Breast epithelium (tissue), 4 donors: ENCODE results near the gene CSTB. TPM values are rescaled to one million over a fixed set of nuclear protein-coding genes. Genes with fewer than 3 reads are reported as not detected.

ENCODE experiments used
- DNase-seq, 2 donors: peaks; one replicate each; pipeline ENCODE4 v3.0.0-alpha.2; 2019; ENCODE audit warnings: low spot score in 2 of 2
- H3K27ac ChIP-seq, 2 donors: fragments of 200-600 bp; sonication (generic) in 1 of 2; one replicate each; pipeline ENCODE4 v1.5.1; 2016 to 2019; ENCODE audit warnings: mild to moderate bottlenecking in 1 of 2
- H3K27me3 ChIP-seq, 2 donors: fragments of 200-600 bp; sonication (generic) in 1 of 2; one replicate each; pipeline versions ENCODE4 v1.5.1 to v1.6.0; 2017 to 2019; ENCODE audit warnings: control low read depth in 1 of 2, mild to moderate bottlenecking in 1 of 2
- H3K36me3 ChIP-seq: fragments of 200-600 bp; one replicate; pipeline ENCODE4 v1.5.1; 2019
- H3K4me1 ChIP-seq, 2 donors: fragments of 200-600 bp; sonication (generic); one replicate each; pipeline ENCODE4 v1.5.1; 2016 to 2019; ENCODE audit warnings: control low read depth in 1 of 2
- H3K4me3 ChIP-seq, 3 donors: fragments of 200-600 bp; sonication (generic); 1 replicate in 2 of 3; 2 replicates in 1 of 3; pipeline ENCODE4 v1.5.1; 2016 to 2019; ENCODE audit warnings: mild to moderate bottlenecking in 3 of 3, moderate library complexity in 2 of 3
- H3K9me3 ChIP-seq, 2 donors: fragments of 200-600 bp; sonication (generic) in 1 of 2; one replicate each; pipeline ENCODE4 v1.5.1; 2016 to 2019; ENCODE audit warnings: control low read depth in 1 of 2
- POLR2A ChIP-seq: fragments of 450-650 bp; IDR thresholded peaks from one replicate; pipeline ENCODE4 v1.6.1; 2016; ENCODE audit warnings: antibody characterized with exemption, mild to moderate bottlenecking, moderate library complexity
- POLR2AphosphoS5 ChIP-seq, 3 donors: sonication (generic); formaldehyde crosslinking; IDR thresholded peaks; one replicate each; pipeline ENCODE4 v1.6.1; 2017; ENCODE audit warnings: antibody characterized with exemption in 3 of 3
- intact Hi-C: fragments of 100-400 bp; cut with DNase I; formaldehyde crosslinking; loops from one replicate; pipeline ENCODE4 v1.15.1; 2023; ENCODE audit warnings: low total_unique reads
- total RNA-seq, 3 donors: library from RNA; depleted of rRNA; stranded (reverse); fragments of >200 nt; gene quantifications; one replicate each; pipeline ENCODE4 v1.1.0, GENCODE V29; 2016
- TF ChIP-seq, protein P1 (sequence below), 3 donors: fragments of 450-650 bp; IDR thresholded peaks; one replicate each; pipeline ENCODE4 v1.5.1; 2016 to 2017; ENCODE audit warnings: antibody characterized with exemption in 3 of 3, mild to moderate bottlenecking in 3 of 3, moderate library complexity in 3 of 3

The CSTB gene
- total RNA-seq, 3 donors from 2014 or later, result 12.1 to 16.8 (median 16.8) TPM

- no peaks in the 10 kb centered on the region for H3K36me3 ChIP-seq
- no peak overlapping the region for H3K27ac ChIP-seq
Measured at GRCh38 chr21:43805275-43805800, 29.2 kb upstream of the CSTB start.

GRCh38 chr21:43803558-43804300 lies 27.6 kb upstream of the CSTB start:
- Histone ChIP-seq H3K27ac (no peak overlapping the region), H3K4me1 (no peaks in the 10 kb centered on the region), H3K4me3 (no peak overlapping the region), H3K36me3 (peaks cover 2% of the 10 kb centered on the region), H3K27me3 (no peaks in the 10 kb centered on the region), H3K9me3 (no peaks in the 10 kb centered on the region)
- TF ChIP-seq, protein P1, sequence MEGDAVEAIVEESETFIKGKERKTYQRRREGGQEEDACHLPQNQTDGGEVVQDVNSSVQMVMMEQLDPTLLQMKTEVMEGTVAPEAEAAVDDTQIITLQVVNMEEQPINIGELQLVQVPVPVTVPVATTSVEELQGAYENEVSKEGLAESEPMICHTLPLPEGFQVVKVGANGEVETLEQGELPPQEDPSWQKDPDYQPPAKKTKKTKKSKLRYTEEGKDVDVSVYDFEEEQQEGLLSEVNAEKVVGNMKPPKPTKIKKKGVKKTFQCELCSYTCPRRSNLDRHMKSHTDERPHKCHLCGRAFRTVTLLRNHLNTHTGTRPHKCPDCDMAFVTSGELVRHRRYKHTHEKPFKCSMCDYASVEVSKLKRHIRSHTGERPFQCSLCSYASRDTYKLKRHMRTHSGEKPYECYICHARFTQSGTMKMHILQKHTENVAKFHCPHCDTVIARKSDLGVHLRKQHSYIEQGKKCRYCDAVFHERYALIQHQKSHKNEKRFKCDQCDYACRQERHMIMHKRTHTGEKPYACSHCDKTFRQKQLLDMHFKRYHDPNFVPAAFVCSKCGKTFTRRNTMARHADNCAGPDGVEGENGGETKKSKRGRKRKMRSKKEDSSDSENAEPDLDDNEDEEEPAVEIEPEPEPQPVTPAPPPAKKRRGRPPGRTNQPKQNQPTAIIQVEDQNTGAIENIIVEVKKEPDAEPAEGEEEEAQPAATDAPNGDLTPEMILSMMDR (IDR thresholded peaks at IDR 0.05), result no peak
- TF ChIP-seq POLR2AphosphoS5 (IDR thresholded peaks at IDR 0.05) (no peak), POLR2A (no peak)
- no peak for DNase-seq
- intact Hi-C loops, result no loop called here

More at GRCh38 chr21:43805275-43805800, 29.2 kb upstream of the CSTB start:
- TF ChIP-seq POLR2A, result no peak
- TF ChIP-seq, protein P1 (IDR thresholded peaks at IDR 0.05), result no peak
- no peak for TF ChIP-seq POLR2AphosphoS5 (IDR thresholded peaks at IDR 0.05)
- Histone ChIP-seq H3K4me3 (no peak overlapping the region), H3K27me3 (no peaks in the 10 kb centered on the region), H3K9me3 (no peaks in the 10 kb centered on the region), H3K4me1 (peaks cover 0 to 6% of the 10 kb centered on the region in 2 donors)
- no peak for DNase-seq
- intact Hi-C loops, result no loop called here

GRCh38 chr21:43802713-43803313 lies 26.7 kb upstream of the CSTB start:
- no peaks in the 10 kb centered on the region for H3K27me3 ChIP-seq
- intact Hi-C loops, result no loop called here
- no peak for DNase-seq
- H3K4me1 ChIP-seq, result no peaks in the 10 kb centered on the region
- H3K27ac ChIP-seq, result no peak overlapping the region
- H3K36me3 ChIP-seq, result peaks cover 12% of the 10 kb centered on the region
- TF ChIP-seq POLR2A (no peak), POLR2AphosphoS5 (IDR thresholded peaks at IDR 0.05) (no peak)
- TF ChIP-seq, protein P1 (IDR thresholded peaks at IDR 0.05), result no peak
- no peaks in the 10 kb centered on the region for H3K9me3 ChIP-seq
- H3K4me3 ChIP-seq, result no peak overlapping the region

GRCh38 chr21:43801006-43801783 lies 25.1 kb upstream of the CSTB start:
- intact Hi-C loops, result no loop called here
- no peak for DNase-seq
- H3K4me1 ChIP-seq, result no peaks in the 10 kb centered on the region
- H3K4me3 ChIP-seq, result no peak overlapping the region
- no peaks in the 10 kb centered on the region for H3K27me3 ChIP-seq
- H3K27ac ChIP-seq, result no peak overlapping the region
- H3K9me3 ChIP-seq, result no peaks in the 10 kb centered on the region
- TF ChIP-seq POLR2AphosphoS5 (IDR thresholded peaks at IDR 0.05), result no peak
- TF ChIP-seq, protein P1 (IDR thresholded peaks at IDR 0.05), result no peak
- no peak for TF ChIP-seq POLR2A
- peaks cover 13% of the 10 kb centered on the region for H3K36me3 ChIP-seq
